ENCODE results near the gene CDKAL1. TPM values are rescaled to one million over a fixed set of nuclear protein-coding genes. Genes with fewer than 3 reads are reported as not detected.

Gene CDKAL1
- total and polyA plus RNA-seq, 2 donors (not counting 3 experiments of a cell fraction or from before 2014, with no cell fraction given): 6.1 to 20.5 TPM

- FAIRE-seq: no peak
- Histone ChIP-seq H3K9me1 (replicated peaks; ENCODE audit: control insufficient read depth, extremely low read depth, insufficient read depth, low read length) (no peaks in the 10 kb centered on the region), H3K9me3 (replicated peaks; ENCODE audit: control insufficient read depth, insufficient read depth, low read length) (no peaks in the 10 kb centered on the region), H3K27ac (ENCODE audit: insufficient read depth, low read depth, low read length) (no peak overlapping the region), H2AFZ (ENCODE audit: low read depth, low read length) (no peak overlapping the region), H4K20me1 (replicated peaks; ENCODE audit: control insufficient read depth, extremely low read depth, insufficient read depth, low read length) (no peaks in the 10 kb centered on the region), H3K79me2 (ENCODE audit: control insufficient read depth, insufficient read depth, low read length) (no peaks in the 10 kb centered on the region), H3K9ac (replicated peaks; ENCODE audit: extremely low read depth, insufficient read depth, low read length) (no peak overlapping the region), H3K36me3 (ENCODE audit: control insufficient read depth in 2 of 2, extremely low read depth in 1 of 2, insufficient read depth in 2 of 2, low read length in 2 of 2) (no peaks in the 10 kb centered on the region), H3K4me3 (replicated peaks in 1 of 3; ENCODE audit: insufficient read depth in 1 of 3, low read depth in 1 of 3, low read length in 3 of 3) (no peak overlapping the region), H3K4me1 (ENCODE audit: control insufficient read depth, extremely low read depth, insufficient read depth, low read length) (peaks cover 14% of the 10 kb centered on the region), H3K27me3 (ENCODE audit: control insufficient read depth in 2 of 2, insufficient read depth in 2 of 2, low read length in 2 of 2) (no peaks in the 10 kb centered on the region), H3K4me2 (ENCODE audit: insufficient read depth, low read length) (no peak overlapping the region)
- CTCF ChIA-PET: interaction anchor here (0.6 kb wide), 1 partner anchor 266 kb away, joined by 3 read pairs; no protein-coding TSS in a partner anchor
- DNase-seq (ENCODE audit: low read depth, low spot score): no peak
- POLR2A ChIA-PET: no interaction called here
- dilution Hi-C loops (cut with MboI; ENCODE audit: extremely low pct_ligation_motif_present, low sequenced_read_pairs): no loop called here
- TF ChIP-seq MYC (IDR thresholded peaks at IDR 0.05; ENCODE audit: low read depth, low read length) (no peak), MAX (IDR thresholded peaks at IDR 0.05; ENCODE audit: insufficient read depth, insufficient read length) (no peak), FOS (IDR thresholded peaks at IDR 0.05; ENCODE audit: borderline replicate concordance, insufficient read depth, low read length) (no peak), JUN (IDR thresholded peaks at IDR 0.05; ENCODE audit: borderline replicate concordance, insufficient read depth, insufficient read length, low read depth) (no peak), EZH2 (IDR thresholded peaks at IDR 0.05; ENCODE audit: borderline replicate concordance, low read depth, low read length, severe bottlenecking) (no peak), POLR2A (IDR thresholded peaks at IDR 0.05; ENCODE audit: low read depth, low read length) (no peak), POLR2AphosphoS5 (IDR thresholded peaks at IDR 0.05; ENCODE audit: insufficient read depth, low read depth, low read length) (no peak), GATA2 (IDR thresholded peaks at IDR 0.05; ENCODE audit: insufficient read depth, insufficient read length, low read depth, low read length) (no peak)
- TF ChIP-seq, protein P1, sequence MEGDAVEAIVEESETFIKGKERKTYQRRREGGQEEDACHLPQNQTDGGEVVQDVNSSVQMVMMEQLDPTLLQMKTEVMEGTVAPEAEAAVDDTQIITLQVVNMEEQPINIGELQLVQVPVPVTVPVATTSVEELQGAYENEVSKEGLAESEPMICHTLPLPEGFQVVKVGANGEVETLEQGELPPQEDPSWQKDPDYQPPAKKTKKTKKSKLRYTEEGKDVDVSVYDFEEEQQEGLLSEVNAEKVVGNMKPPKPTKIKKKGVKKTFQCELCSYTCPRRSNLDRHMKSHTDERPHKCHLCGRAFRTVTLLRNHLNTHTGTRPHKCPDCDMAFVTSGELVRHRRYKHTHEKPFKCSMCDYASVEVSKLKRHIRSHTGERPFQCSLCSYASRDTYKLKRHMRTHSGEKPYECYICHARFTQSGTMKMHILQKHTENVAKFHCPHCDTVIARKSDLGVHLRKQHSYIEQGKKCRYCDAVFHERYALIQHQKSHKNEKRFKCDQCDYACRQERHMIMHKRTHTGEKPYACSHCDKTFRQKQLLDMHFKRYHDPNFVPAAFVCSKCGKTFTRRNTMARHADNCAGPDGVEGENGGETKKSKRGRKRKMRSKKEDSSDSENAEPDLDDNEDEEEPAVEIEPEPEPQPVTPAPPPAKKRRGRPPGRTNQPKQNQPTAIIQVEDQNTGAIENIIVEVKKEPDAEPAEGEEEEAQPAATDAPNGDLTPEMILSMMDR (IDR thresholded peaks at IDR 0.05; ENCODE audit: extremely low read depth in 1 of 2, insufficient read depth in 1 of 2, low read depth in 1 of 2, low read length in 2 of 2): no peak
- intact Hi-C loops (cut with micrococcal nuclease): no loop called here
- no TSS peak for BruUV-seq (replicated peaks)
These were observed 414.3 kb downstream of the CDKAL1 start for GRCh38 chr6:20948556-20948955.
